ENCODE data around the gene SPSB3.

SPSB3 gene

DNA sequence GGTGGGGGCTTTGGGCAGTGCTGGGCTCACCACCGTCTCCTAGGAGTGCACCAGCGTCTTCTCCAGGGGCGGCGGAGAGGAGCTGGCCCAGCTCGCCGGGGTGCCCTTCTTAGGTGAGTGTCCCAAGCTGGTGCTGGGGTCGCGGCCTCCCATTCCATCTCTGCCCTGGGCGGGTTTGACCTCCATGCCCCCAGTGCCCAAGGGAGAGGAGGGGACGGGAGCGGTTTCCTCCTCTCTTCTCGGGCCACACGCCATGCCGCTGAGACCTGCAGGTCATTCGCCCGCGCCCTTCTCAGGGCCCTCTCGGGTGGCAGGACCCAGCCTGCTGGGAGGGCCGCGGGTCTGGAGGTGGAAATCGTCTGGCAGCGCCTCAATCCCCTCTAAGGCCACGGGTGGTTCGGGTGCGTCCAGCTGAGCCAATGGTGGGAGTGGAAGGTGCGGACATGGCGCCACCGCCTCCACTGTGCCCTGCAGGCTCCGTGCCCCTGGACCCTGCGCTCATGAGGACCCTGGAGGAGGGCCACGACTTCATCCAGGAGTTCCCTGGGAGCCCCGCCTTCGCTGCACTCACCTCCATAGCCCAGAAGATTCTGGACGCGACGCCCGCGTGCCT is 5.8 kb upstream of the SPSB3 start:
- DNase-seq = no peak

DNA sequence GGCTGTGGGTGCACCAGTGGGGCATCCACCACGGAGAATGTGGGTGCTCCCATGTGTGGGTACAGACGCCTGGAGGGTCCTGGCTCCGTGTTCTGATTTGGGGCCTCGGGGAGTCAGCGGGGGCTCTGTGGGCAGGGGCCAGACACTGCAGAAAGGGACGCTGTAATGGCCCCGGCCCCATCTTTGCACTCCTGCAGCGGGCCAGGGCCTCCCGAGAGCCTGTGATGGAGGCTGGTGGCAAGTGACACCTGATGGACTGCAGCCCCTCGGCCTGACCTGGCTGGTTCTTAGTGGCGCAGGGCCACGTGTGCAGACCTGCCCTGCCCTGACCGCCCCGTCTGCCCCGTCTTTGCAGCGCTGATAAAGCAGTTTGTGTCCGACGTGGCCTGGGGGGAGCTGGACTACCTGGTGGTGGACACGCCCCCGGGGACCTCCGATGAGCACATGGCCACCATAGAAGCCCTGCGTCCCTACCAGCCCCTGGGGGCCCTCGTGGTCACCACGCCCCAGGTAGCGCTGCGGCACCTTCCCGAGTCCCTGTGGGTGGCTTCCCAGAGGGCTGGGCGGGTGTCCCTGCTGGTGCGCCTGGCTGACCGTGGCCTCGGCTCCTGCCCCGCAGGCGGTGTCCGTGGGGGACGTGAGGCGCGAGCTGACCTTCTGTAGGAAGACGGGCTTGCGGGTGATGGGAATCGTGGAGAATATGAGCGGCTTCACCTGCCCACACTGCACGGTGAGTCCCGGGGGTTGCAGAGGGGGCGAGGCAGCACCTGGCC is 5.1 kb upstream of the SPSB3 start:
- DNase-seq = no peak

GRCh38 chr16:1787056-1787321 is 4.6 kb upstream of the SPSB3 start:
- DNase-seq = no peak

DNA sequence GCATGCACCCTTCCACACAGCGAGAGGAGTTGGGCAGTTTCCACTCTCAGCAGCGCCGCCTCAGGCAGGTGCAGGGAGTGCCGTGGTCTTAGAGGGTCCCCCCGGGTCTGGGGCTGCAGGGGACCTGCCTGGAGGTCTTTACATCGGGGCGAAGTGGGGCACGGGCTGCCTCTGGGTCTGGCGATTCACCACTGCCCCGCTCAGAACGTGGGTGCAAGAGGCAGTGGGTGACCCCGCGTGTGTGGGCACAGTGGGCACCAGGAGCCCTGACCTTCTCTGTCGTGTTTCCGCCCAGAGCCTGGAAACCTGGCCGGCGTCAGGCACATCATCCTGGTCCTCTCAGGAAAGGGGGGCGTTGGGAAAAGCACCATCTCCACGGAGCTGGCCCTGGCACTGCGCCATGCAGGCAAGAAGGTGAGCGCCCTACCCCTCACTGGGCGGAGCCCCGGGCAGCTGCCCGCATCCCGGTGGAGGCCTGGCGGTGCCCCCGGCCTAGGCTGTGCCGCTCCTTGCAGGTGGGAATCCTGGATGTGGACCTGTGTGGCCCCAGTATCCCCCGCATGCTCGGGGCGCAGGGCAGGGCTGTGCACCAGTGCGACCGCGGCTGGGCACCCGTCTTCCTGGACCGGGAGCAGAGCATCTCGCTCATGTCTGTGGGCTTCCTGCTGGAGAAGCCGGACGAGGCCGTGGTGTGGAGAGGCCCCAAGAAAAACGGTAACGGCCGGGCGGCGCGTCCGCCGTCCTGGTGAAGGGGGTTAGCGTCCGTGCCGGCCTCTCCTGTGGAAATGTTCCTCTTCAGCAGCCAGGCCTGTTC is 4.1 kb upstream of the SPSB3 start:
- DNase-seq = no peak

DNA sequence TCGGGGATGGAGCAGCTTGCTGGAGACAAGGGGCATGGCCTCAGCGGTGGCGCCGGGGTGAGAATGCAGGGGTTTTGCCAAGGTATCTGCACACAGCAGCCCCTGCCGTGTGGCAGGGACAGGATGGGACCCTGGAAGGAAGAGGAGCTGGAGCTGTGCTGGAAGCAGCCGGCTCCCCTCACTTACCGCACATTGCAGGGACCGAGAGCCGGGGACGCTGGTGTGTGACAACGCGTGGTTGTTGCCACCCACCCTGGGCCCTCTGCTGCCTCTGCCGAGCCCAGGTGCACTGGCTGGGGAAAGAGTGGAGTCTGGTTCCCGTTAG is 3.4 kb upstream of the SPSB3 start:
- no peak for DNase-seq

DNA sequence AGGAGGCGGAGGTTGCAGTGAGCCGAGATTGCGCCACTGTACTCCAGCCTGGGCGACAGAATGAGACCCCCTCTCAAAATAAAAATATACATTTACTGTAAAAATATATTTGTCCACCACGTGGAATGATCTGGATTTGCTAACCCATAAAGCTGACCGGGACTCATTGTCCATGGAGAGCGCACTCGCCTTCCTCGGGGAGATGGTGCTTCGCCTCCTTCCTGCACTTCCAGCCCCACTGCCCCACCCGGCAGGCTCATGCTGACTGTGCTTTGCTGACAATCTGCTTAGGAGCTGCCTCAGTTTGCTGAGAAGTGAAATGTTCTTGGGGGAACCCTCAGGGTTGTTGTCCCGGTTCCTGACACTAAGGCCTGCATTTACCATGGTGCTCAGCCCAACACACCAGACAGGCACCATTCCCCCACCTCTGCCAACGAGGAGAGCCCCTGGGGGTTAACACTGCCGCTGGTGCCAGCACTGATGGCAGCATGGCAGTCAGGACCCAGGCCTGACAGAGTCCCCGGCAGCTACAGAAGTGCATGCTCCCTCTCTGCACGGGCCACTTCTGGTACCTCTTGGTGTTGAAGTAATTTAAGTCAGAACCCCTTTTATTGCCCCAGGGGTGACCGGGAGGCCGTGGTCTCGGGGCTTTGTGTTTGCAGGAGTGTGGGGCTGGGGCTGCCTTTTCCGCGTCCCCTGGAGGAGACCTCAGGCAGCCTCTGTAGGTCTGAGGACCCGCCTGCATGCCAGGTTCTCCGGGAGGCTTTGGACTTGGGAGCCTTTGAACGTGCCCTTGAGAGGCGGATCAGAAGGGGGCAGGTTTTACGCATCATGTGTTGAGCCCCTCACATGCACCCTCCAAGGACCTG is 2.8 kb upstream of the SPSB3 start:
- no peak for DNase-seq

GRCh38 chr16:1781758-1782407 is 488 bp downstream of the SPSB3 start:
- peak in 1 of 2 donors; percentile 31 for DNase-seq

DNA sequence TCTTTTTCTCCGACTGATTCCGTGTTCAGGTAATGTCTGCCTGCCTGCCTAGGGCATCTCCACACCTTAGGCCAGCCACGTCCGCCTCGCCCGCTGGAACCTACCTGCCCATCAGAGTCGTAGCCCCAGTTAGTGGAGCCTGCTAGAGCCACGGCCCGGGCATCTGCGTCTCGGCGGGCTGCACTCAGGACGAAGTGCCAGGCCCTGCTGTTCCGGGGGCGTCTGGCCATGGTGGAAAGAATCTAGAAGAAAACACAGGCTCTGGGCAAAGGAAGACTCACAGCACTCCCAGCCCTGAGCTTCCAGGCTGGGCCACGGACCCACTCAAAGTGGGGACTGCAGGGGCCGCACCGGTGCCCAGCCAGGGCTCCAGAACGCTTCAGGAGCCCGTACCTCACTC is 1.1 kb downstream of the SPSB3 start:
- DNase-seq = no peak

DNA sequence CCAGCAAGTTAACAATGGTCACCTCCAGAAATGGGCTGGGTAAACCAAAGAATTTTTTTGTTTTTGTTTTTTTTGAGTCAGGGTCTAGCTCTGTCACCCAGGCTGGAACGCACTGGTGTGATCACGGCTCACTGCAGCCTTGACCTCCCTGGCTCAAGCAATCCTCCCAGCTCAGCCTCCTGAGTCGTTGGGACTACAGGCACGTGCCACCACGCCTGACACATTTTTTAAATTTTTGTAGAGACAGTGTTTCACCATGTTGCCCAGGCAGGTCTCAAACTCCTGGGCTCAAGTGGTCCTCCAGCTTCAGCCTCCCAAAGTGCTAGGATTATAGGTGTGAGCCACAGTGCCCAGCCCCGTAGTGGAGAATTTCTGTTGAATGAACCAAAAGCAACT is 1.7 kb downstream of the SPSB3 start:
- no peak for DNase-seq

- no peak for DNase-seq
Observed at GRCh38 chr16:1779741-1780676, 2.4 kb downstream of the SPSB3 start.

- DNase-seq = no peak
Observed at GRCh38 chr16:1779234-1779701, 3.1 kb downstream of the SPSB3 start.

DNA sequence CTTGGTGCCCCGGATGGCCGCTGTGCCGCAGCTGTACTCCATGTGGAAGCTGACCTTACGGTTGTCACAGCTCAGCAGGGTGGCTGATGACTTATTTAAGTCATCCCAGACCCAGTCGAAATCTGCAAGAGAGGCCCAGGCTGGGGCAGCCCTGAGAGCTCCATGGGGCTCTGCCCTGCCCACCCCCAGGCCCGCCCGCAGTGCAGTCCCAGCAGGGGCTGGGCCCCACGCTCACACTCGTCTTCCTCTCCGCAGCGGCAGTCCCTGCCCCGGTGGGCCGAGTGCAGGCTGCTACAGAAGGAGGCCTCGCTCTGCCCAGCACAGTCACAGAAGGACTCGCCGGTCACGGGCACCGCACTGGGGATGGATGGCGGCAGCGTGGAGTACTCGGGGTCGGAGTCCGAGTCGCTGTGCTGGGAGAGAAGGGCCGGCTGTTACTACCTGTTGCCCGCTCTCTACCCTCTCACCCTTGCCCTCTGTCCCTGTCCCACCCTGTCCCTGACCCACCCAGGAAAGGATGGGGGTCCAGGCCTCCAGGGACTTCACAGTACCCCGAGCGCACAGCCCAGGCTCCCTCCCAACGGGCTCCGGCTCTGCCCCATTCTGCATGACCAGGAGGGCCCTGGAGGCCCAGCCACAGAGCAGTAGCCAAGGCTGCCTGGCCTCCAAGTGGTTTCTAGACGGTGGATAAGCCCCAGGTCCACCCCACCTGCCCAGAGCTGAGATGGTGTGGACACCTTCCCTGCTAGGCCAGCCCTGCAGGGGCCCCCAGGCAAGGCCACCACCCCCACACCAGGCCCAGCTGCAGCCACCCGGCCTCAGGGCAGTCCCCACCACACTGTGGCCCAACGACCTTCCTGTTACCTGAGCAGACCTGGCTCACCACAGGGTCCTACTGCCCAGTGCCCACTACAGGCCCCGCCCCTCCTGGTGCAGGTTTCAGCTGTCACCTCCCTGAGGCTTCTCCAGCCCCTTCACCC is 3.9 kb downstream of the SPSB3 start:
- no peak for DNase-seq

DNA sequence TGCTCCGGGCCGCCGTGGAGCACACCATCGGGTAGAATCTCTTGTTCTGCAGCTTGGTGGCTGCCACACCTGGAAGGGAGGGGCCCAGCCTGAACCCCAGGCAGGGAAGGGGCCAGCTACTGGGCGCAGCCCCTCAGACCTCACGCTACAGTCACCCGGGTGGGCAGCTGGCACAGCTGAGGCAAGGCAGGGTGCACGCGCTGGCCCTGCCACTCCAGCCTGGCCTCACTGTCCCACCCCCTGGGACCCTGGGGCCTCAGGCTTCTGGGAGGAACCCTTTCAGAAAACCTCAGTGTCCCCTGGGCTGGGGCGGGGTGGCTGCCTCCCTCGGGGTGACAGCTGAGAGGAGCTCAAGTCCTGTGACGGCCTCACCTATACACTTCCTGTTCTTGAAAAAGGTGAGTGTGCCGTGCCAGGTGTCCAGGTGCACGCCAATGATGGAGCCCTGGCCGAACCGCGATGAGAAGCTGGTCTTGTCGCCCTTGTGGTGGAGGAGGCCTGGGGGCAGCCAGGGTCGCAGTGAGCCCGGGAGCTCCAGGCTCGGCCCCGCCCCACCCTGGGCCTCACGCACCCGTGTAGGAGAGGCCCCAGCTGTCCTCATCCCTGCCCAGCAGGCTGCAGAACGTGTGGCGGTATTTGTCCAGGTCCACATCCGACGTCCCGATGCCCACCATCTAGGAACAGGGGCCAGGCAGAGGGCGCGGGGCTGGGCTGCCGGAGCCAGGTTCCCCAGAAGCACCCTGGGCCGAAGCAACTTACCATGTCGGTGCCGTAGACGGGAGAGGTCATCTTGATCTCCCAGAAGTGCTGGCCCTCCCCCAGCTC is 4.8 kb downstream of the SPSB3 start:
- no peak for DNase-seq

DNA sequence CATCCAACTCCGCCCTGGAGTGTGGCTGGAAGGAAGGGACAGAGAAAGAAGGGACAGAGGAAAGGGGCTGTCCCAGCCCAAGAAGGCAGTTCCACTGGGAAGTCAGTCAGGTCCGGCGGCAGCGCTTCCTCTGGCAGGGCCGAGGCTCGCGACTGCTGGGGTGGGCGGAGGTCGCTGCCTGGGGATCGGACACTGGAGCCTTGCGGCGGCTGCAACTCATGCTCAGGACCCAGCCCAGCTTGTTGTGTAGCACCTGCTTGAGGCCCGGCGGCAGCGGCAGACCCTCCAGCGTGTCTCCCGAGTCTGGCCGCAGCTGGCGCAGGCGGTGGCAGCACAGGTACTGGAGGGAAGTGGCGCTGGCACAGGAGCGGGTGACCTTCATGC is 5.4 kb downstream of the SPSB3 start:
- no peak for DNase-seq

GRCh38 chr16:1776672-1776955 is 5.8 kb downstream of the SPSB3 start:
- DNase-seq = no peak

GRCh38 chr16:1775846-1776671 is 6.3 kb downstream of the SPSB3 start:
- no peak for DNase-seq

- DNase-seq = no peak
Observed at GRCh38 chr16:1775006-1775845, 7.1 kb downstream of the SPSB3 start.

GRCh38 chr16:1774448-1774780 is 8.0 kb downstream of the SPSB3 start:
- DNase-seq = no peak
